Astrocyte of the cerebellum (primary cell): ENCODE measurements around the gene TCF15.

Experiments
- DNase-seq: peaks from one replicate; pipeline ENCODE4 v3.0.0-alpha.2; 2011; ENCODE audit warnings: low read depth
- H3K4me3 ChIP-seq: 2 replicates; pipeline ENCODE4 v1.5.1; 2011; ENCODE audit warnings: mild to moderate bottlenecking, low read depth, low read length, moderate library complexity
- CTCF ChIP-seq: IDR thresholded peaks from 2 replicates; pipeline ENCODE4 v1.5.1; 2012; ENCODE audit warnings: low read length, low read depth, moderate library complexity, mild to moderate bottlenecking; ENCODE audit errors: missing control alignments
- in situ Hi-C: cut with HindIII; loops from 2 replicates; pipeline ENCODE4 v1.10.0; 2017; ENCODE audit warnings: low sequenced_read_pairs

TCF15 gene

GRCh38 chr20:611843-612185, 1.7 kb upstream of the TCF15 start:
- in situ Hi-C loops = no loop called here
- no peak for TF ChIP-seq CTCF
- DNase-seq = no peak
- no peak overlapping the region for H3K4me3 ChIP-seq

GRCh38 chr20:611047-611842, 1.1 kb upstream of the TCF15 start:
- no peak overlapping the region for H3K4me3 ChIP-seq
- no peak for DNase-seq
- in situ Hi-C loops = no loop called here
- TF ChIP-seq CTCF = no peak

- no peak for DNase-seq
- no peak for TF ChIP-seq CTCF
- in situ Hi-C loops = no loop called here
- no peak overlapping the region for H3K4me3 ChIP-seq
Measured at GRCh38 chr20:609371-609964, 641 bp downstream of the TCF15 start.

GRCh38 chr20:608970-609369, 1.1 kb downstream of the TCF15 start:
- in situ Hi-C loops = no loop called here
- DNase-seq = no peak
- TF ChIP-seq CTCF = no peak
- H3K4me3 ChIP-seq = no peak overlapping the region

GRCh38 chr20:607476-607875, 2.6 kb downstream of the TCF15 start:
- DNase-seq = no peak
- TF ChIP-seq CTCF = no peak
- in situ Hi-C loops = no loop called here
- H3K4me3 ChIP-seq = no peak overlapping the region

GRCh38 chr20:605237-605636, 4.9 kb downstream of the TCF15 start:
- DNase-seq = no peak
- TF ChIP-seq CTCF = no peak
- in situ Hi-C loops = no loop called here
- no peak overlapping the region for H3K4me3 ChIP-seq
